ENCODE measurements around the gene CDH4.

CDH4 gene

GRCh38 chr20:61701401-61701800 lies 449.3 kb downstream of the CDH4 start:
- no peak for DNase-seq

GRCh38 chr20:61701802-61702201 lies 449.7 kb downstream of the CDH4 start:
- DNase-seq, result no peak

- no peak for DNase-seq
These were observed 450.2 kb downstream of the CDH4 start for GRCh38 chr20:61702246-61702645.

GRCh38 chr20:61704661-61705060 lies 452.6 kb downstream of the CDH4 start:
- DNase-seq, result no peak

GRCh38 chr20:61705386-61706258 lies 453.6 kb downstream of the CDH4 start:
- no peak for DNase-seq

GRCh38 chr20:61706259-61706961 lies 454.3 kb downstream of the CDH4 start:
- no peak for DNase-seq

- no peak for DNase-seq
These were observed 456.8 kb downstream of the CDH4 start for GRCh38 chr20:61708891-61709290.

GRCh38 chr20:61710108-61710507 lies 458.0 kb downstream of the CDH4 start:
- DNase-seq, result no peak

- no peak for DNase-seq
These were observed 460.6 kb downstream of the CDH4 start for GRCh38 chr20:61712688-61713087.

GRCh38 chr20:61718361-61719005 lies 466.4 kb downstream of the CDH4 start:
- DNase-seq, result no peak

- peak; percentile 6 for DNase-seq
These were observed 467.8 kb downstream of the CDH4 start for GRCh38 chr20:61719691-61720347.

- no peak for DNase-seq
These were observed 468.3 kb downstream of the CDH4 start for GRCh38 chr20:61720348-61720696.

GRCh38 chr20:61722146-61722678 lies 470.2 kb downstream of the CDH4 start:
- DNase-seq, result no peak

- no peak for DNase-seq
These were observed 471.6 kb downstream of the CDH4 start for GRCh38 chr20:61723529-61724257.

- DNase-seq, result no peak
These were observed 472.3 kb downstream of the CDH4 start for GRCh38 chr20:61724376-61724775.

GRCh38 chr20:61725145-61725544 lies 473.1 kb downstream of the CDH4 start:
- no peak for DNase-seq

- no peak for DNase-seq
These were observed 473.9 kb downstream of the CDH4 start for GRCh38 chr20:61725966-61726365.

- DNase-seq, result no peak
These were observed 474.9 kb downstream of the CDH4 start for GRCh38 chr20:61726979-61727378.

- DNase-seq, result no peak
These were observed 475.7 kb downstream of the CDH4 start for GRCh38 chr20:61727761-61728160.

- no peak for DNase-seq
These were observed 476.3 kb downstream of the CDH4 start for GRCh38 chr20:61728326-61728725.

GRCh38 chr20:61728786-61729770 lies 477.0 kb downstream of the CDH4 start:
- no peak for DNase-seq
